HG03575 (cell line): ENCODE results near the gene SLC43A1.
"Not testable (repeated sequence)": the region's sequence is repeated elsewhere in the genome, so short reads cannot be mapped to it uniquely, and the experiment has no call there.

ENCODE experiments used
- ATAC-seq: cut with Tn5 transposase; IDR thresholded peaks from one replicate; pipeline ENCODE4 v1.9.1; 2021; ENCODE audit not compliant: unreplicated experiment, insufficient number of reproducible peaks, low FRiP score; ENCODE audit errors: extremely low read depth

SLC43A1 gene

GRCh38 chr11:57515332-57516060, at the start of gene SLC43A1:
TSS of gene SLC43A1 (minus strand) at chr11:57515702. CDS start at chr11:57514111, 1,591 bp downstream.
- ATAC-seq = no peak

- no peak for ATAC-seq
Observed at GRCh38 chr11:57562596-57562995, 47.1 kb upstream of the SLC43A1 start.

- ATAC-seq = no peak
Observed at GRCh38 chr11:57560146-57560545, 44.6 kb upstream of the SLC43A1 start.

GRCh38 chr11:57556041-57556440, 40.5 kb upstream of the SLC43A1 start:
- no peak for ATAC-seq

GRCh38 chr11:57555393-57555792, 39.9 kb upstream of the SLC43A1 start:
- no peak for ATAC-seq

GRCh38 chr11:57552479-57552878, 37.0 kb upstream of the SLC43A1 start:
- no peak for ATAC-seq

- ATAC-seq = no peak
Observed at GRCh38 chr11:57551941-57552340, 36.4 kb upstream of the SLC43A1 start.

GRCh38 chr11:57549983-57550382, 34.5 kb upstream of the SLC43A1 start:
- ATAC-seq = no peak

- peak; percentile 56 for ATAC-seq
Observed at GRCh38 chr11:57547854-57548377, 32.4 kb upstream of the SLC43A1 start.

- ATAC-seq = no peak
Observed at GRCh38 chr11:57546869-57547475, 31.5 kb upstream of the SLC43A1 start.

GRCh38 chr11:57546451-57546850, 30.9 kb upstream of the SLC43A1 start:
- ATAC-seq = no peak

- ATAC-seq = no peak
Observed at GRCh38 chr11:57545883-57546282, 30.4 kb upstream of the SLC43A1 start.

GRCh38 chr11:57544566-57544965, 29.1 kb upstream of the SLC43A1 start:
- ATAC-seq = no peak

GRCh38 chr11:57543593-57543992, 28.1 kb upstream of the SLC43A1 start:
- no peak for ATAC-seq

GRCh38 chr11:57542582-57542981, 27.1 kb upstream of the SLC43A1 start:
- no peak for ATAC-seq

GRCh38 chr11:57541169-57541568, 25.7 kb upstream of the SLC43A1 start:
- ATAC-seq = no peak

- ATAC-seq = no peak
Observed at GRCh38 chr11:57539342-57539741, 23.8 kb upstream of the SLC43A1 start.

GRCh38 chr11:57536947-57537619, 21.6 kb upstream of the SLC43A1 start, which contains the start of gene SMTNL1:
TSS of gene SMTNL1 (plus strand) at chr11:57537595. CDS start at chr11:57542643, 5,048 bp downstream.
- ATAC-seq = no peak

GRCh38 chr11:57534449-57534848, 18.9 kb upstream of the SLC43A1 start:
- not testable (repeated sequence) for ATAC-seq
